Natural killer cell (primary cell): Measurements from ENCODE around the gene KCNK18. TPM values are rescaled to one million over a fixed set of nuclear protein-coding genes. Genes with fewer than 3 reads are reported as not detected.

ENCODE experiments used
- ATAC-seq, 3 donors: fragments of 150-1000 bp in 2 of 3; fragments of 200-7000 bp in 1 of 3; cut with Tn5 transposase; 1 replicate in 1 of 3; 2 replicates in 2 of 3; pipeline ENCODE4 v1.10.0; 2021; ENCODE audit warnings: mild to moderate bottlenecking in 2 of 3, moderate library complexity in 2 of 3
- DNase-seq, 2 donors: peaks; one replicate each; pipeline versions ENCODE4 v3.0.0 to v3.0.0-alpha.2; 2013 to 2021; ENCODE audit warnings: mixed read lengths in 1 of 2
- H3K27ac ChIP-seq: one replicate; pipeline ENCODE4 v1.5.1; 2013; ENCODE audit warnings: mild to moderate bottlenecking, low read length
- H3K27me3 ChIP-seq: one replicate; pipeline ENCODE4 v1.6.1; 2013; ENCODE audit warnings: low read length; ENCODE audit not compliant: control insufficient read depth, insufficient read depth
- H3K36me3 ChIP-seq: one replicate; pipeline ENCODE4 v1.6.1; 2013; ENCODE audit warnings: low read length; ENCODE audit not compliant: control insufficient read depth, insufficient read depth
- H3K4me1 ChIP-seq: one replicate; pipeline ENCODE4 v1.6.1; 2013; ENCODE audit warnings: low read length; ENCODE audit not compliant: control insufficient read depth, insufficient read depth
- H3K4me3 ChIP-seq: one replicate; pipeline ENCODE4 v1.5.1; 2013; ENCODE audit warnings: low read length
- H3K9me3 ChIP-seq: one replicate; pipeline ENCODE4 v1.6.1; 2013; ENCODE audit warnings: low read length; ENCODE audit not compliant: control insufficient read depth, insufficient read depth
- H3K27ac Mint-ChIP-seq, 2 donors: one replicate each; pipeline ENCODE4 v1.8.0; 2022; ENCODE audit warnings: mild to moderate bottlenecking in 2 of 2, mixed read lengths in 2 of 2, moderate library complexity in 1 of 2
- H3K27me3 Mint-ChIP-seq, 2 donors: one replicate each; pipeline ENCODE4 v1.8.0; 2022; ENCODE audit warnings: low read depth in 2 of 2, mixed read lengths in 2 of 2
- H3K36me3 Mint-ChIP-seq: one replicate; pipeline ENCODE4 v1.8.0; 2022; ENCODE audit warnings: mixed read lengths
- H3K4me1 Mint-ChIP-seq, 2 donors: one replicate each; pipeline ENCODE4 v1.8.0; 2022; ENCODE audit warnings: mixed read lengths in 2 of 2
- H3K4me3 Mint-ChIP-seq: one replicate; pipeline ENCODE4 v1.8.0; 2022; ENCODE audit warnings: mild to moderate bottlenecking, moderate library complexity, mixed read lengths
- H3K9me3 Mint-ChIP-seq, 2 donors: one replicate each; pipeline ENCODE4 v1.8.0; 2022; ENCODE audit warnings: mixed read lengths in 2 of 2
- WGBS: methylation state at CpG from one replicate; pipeline ENCODE4 v1.1.7; 2013; ENCODE audit warnings: missing lambda C conversion rate; ENCODE audit not compliant: insufficient coverage; 5-methylcytosine and 5-hydroxymethylcytosine counted together
- intact Hi-C: fragments of 100-400 bp; cut with micrococcal nuclease; formaldehyde crosslinking; loops from one replicate; pipeline ENCODE4 v1.14.2; 2022
- total RNA-seq, 4 donors: library from RNA; stranded (reverse); fragments of 120-200 nt in 1 of 4; gene quantifications; one replicate each; pipeline versions ENCODE4 v1.2.3 to v1.2.4, GENCODE V29; 2013 to 2022
- TF ChIP-seq, protein P1 (sequence below): fragments of 200-600 bp; IDR thresholded peaks from one replicate; pipeline ENCODE4 v1.8.0; 2022; ENCODE audit warnings: antibody characterized with exemption

The KCNK18 gene
- total RNA-seq, 3 donors from 2014 or later (not counting 1 experiment from before 2014, with no cell fraction given) = not detected

DNA sequence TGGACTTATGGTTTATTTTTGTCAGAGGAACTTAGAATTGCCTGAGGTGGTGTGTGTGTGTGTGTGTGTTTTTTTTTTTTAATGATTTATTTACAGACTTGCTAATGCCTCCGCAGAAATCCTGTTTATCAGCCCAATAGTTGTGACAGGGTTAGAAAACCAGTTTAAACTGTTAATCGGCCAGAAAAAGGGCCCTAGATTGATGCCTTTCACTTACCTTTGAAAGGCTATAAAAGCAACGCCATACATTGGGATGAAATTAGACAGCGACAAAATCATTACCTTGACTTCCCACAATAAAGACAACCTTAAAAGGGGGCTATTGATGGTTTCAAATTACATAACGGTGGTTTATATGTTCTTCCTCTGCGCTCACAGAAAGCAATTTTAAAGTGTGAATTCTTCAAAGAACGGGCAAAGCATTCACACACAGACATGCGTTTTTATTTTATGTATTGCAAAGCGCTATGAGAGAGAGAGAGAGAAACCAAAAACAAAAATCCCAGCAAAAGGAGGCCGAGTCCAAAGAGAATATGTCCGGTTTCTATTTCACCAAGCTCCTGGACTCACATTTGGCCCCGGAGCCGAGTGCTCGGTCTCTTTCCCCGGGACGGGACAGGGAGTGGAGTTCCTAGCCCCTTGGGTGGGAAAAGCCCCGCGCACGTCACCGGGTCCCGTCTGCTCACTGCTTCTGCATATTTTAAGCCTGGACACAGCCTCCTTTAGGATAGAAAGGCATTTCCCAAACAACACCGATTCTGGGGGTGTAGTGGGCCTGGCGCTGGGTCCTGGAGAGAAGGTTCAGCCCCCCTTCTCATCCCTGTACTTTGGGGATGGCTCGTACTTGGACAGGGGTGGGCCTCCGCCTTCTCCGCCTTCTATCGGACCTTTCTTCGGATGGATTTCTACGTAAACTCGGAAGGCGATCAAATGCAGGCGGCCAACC, 32.4 kb upstream of the KCNK18 start:
- peak overlapping the region; percentile 21 for H3K4me3 Mint-ChIP-seq
- WGBS = 8% methylated on average over 29 of the region's 32 CpGs
- H3K27ac Mint-ChIP-seq = no peak overlapping the region

DNA sequence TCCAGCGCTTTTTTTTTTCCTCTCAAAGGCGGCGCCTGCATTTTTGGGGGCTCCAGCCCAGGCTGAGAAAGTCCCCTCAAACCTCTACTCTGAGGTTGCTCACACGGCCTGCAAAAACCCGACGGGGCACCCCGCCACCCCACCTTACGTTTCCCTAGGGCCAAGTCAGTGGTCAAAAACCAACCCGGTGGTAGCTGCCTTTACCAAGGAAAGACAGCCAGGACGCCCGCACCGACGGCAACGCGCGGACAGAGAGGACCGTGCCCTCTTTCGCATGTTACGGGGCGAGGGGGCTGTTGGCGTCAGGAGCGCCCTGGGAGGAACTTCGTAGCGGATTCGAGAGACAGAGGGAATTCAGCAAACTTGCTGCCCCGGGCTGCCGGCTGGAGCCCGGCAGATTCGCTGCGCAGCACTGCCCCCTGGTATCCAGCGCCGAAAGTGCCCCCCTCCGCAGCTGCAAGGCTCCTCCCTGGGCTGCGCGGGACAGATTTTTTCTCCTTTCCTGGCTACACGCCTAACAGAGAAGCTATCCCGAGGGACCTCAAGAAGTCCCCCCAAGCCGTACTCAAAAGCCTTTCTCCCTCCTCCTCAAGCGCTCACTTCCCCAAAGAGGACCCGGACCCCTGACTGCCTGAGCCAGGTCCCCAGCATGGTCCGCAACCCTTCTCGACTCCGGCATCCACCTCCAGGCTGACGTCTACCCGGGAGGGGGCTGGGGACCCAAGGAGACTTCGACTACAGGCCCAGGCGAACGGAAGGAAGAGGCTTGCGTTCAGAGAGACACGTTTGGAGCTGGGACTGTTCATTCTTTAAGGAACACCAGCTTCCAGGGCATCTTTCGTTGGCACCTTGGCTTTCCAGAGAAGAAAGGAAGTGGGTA, 31.5 kb upstream of the KCNK18 start:
- Mint-ChIP-seq H3K4me1 (peaks cover 0 to 11% of the 10 kb centered on the region in 2 donors), H3K27me3 (peaks cover 68 to 80% of the 10 kb centered on the region in 2 donors), H3K36me3 (no peaks in the 10 kb centered on the region), H3K9me3 (no peaks in the 10 kb centered on the region), H3K4me3 (no peak overlapping the region), H3K27ac (no peak overlapping the region)
- H3K9me3 ChIP-seq = no peaks in the 10 kb centered on the region
- H3K27ac ChIP-seq = no peak overlapping the region
- H3K36me3 ChIP-seq = no peaks in the 10 kb centered on the region
- H3K4me1 ChIP-seq = peaks cover 23% of the 10 kb centered on the region
- DNase-seq (peak in 1 of 2 donors; percentile 48), ATAC-seq (no peak)
- TF ChIP-seq, protein P1, sequence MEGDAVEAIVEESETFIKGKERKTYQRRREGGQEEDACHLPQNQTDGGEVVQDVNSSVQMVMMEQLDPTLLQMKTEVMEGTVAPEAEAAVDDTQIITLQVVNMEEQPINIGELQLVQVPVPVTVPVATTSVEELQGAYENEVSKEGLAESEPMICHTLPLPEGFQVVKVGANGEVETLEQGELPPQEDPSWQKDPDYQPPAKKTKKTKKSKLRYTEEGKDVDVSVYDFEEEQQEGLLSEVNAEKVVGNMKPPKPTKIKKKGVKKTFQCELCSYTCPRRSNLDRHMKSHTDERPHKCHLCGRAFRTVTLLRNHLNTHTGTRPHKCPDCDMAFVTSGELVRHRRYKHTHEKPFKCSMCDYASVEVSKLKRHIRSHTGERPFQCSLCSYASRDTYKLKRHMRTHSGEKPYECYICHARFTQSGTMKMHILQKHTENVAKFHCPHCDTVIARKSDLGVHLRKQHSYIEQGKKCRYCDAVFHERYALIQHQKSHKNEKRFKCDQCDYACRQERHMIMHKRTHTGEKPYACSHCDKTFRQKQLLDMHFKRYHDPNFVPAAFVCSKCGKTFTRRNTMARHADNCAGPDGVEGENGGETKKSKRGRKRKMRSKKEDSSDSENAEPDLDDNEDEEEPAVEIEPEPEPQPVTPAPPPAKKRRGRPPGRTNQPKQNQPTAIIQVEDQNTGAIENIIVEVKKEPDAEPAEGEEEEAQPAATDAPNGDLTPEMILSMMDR = no peak
- intact Hi-C loops = no loop called here
- H3K27me3 ChIP-seq = peaks cover 85% of the 10 kb centered on the region
- H3K4me3 ChIP-seq = no peak overlapping the region
- 4% methylated on average over 51 of the region's 51 CpGs for WGBS

More for the DNA sequence above, 32.4 kb upstream of the KCNK18 start:
- TF ChIP-seq, protein P1 = no peak
- Mint-ChIP-seq H3K27me3 (peaks cover 69 to 80% of the 10 kb centered on the region in 2 donors), H3K4me1 (peaks cover 0 to 11% of the 10 kb centered on the region in 2 donors), H3K36me3 (peaks cover 8% of the 10 kb centered on the region), H3K9me3 (no peaks in the 10 kb centered on the region)
- ATAC-seq = no peak
- H3K27ac ChIP-seq = no peak overlapping the region
- peaks cover 85% of the 10 kb centered on the region for H3K27me3 ChIP-seq
- no peaks in the 10 kb centered on the region for H3K36me3 ChIP-seq
- H3K4me1 ChIP-seq = peaks cover 23% of the 10 kb centered on the region
- no peak for DNase-seq
- intact Hi-C loops = no loop called here
- no peak overlapping the region for H3K4me3 ChIP-seq
- no peaks in the 10 kb centered on the region for H3K9me3 ChIP-seq

DNA sequence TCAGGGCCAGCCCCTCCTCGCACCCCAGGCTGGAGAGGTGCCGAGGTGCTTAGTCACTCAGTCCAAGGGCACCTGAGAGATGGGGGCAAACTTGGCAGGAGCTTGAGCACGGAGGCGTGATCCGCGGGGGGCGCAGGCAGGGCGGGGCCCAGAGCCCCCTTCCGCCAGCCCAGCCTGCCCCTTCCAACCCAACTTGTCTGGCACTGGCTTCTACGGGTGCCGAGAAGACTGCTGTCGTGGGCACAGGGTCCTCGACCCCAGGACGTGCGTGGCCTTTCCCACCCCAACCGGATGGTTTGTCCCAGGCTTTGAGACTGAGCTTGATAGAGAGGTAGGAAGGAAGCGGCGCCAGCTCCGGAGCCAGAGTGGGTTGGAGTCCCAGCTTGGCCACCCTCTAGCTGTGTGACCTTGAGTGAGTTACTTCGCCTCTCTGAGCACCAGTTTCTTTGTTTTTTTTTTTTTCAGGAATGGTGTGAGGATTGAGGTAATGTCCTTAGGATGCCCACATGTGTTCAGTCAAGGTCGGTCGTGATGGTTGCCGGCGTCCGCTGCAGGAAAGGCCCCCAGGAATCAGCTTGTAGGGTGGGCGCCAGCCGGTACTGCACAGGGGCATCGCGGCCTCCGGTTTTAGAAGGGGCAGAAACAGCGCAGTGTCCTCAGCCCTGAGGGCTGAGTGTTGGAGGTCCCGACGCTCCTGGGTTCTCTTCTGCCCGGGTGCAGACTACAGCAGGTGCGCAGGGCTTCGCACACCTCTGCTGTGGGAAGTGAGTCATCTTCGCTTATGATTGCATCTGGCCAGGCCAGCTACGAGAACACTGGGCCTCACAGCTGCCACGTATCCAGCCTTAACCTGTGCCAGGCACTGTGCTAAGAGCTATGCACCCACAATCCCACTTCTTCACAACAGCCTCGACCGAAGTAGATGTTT, 30.6 kb upstream of the KCNK18 start:
- TF ChIP-seq, protein P1 = no peak

More for the DNA sequence above, 30.6 kb upstream of the KCNK18 start:
- WGBS = 15% methylated on average over 41 of the region's 41 CpGs
- no peaks in the 10 kb centered on the region for H3K9me3 Mint-ChIP-seq
- intact Hi-C loops = no loop called here
- no peak for ATAC-seq
- H3K4me1 Mint-ChIP-seq = peaks cover 0 to 11% of the 10 kb centered on the region in 2 donors
- Histone ChIP-seq H3K27ac (no peak overlapping the region), H3K4me3 (no peak overlapping the region), H3K36me3 (no peaks in the 10 kb centered on the region), H3K9me3 (no peaks in the 10 kb centered on the region), H3K4me1 (peaks cover 23% of the 10 kb centered on the region), H3K27me3 (peaks cover 81% of the 10 kb centered on the region)
- H3K27ac Mint-ChIP-seq = no peak overlapping the region
- no peaks in the 10 kb centered on the region for H3K36me3 Mint-ChIP-seq
- H3K4me3 Mint-ChIP-seq = no peak overlapping the region
- peaks cover 64 to 79% of the 10 kb centered on the region in 2 donors for H3K27me3 Mint-ChIP-seq
- DNase-seq = peak in 1 of 2 donors; percentile 13
